ENCODE data around the gene CRY1. TPM values are rescaled to one million over a fixed set of nuclear protein-coding genes. Genes with fewer than 3 reads are reported as not detected.
A peak's percentile ranks its signal among the peaks of the same experiment; 100 is the strongest.

Gene CRY1
- total RNA-seq, 3 donors from 2014 or later (not counting 1 experiment from before 2014, with no cell fraction given): 71.1 to 124 (median 115) TPM

GRCh38 chr12:107057071-107057834, 36.1 kb downstream of the CRY1 start:
- H3K9me3 Mint-ChIP-seq: peaks cover 4 to 14% of the 10 kb centered on the region in 2 donors
- no peak for TF ChIP-seq CTCF (IDR thresholded peaks at IDR 0.05)
- H3K27ac ChIP-seq (ENCODE audit: low read length): no peak overlapping the region
- H3K36me3 ChIP-seq (ENCODE audit: control insufficient read depth, insufficient read depth, low read length): no peaks in the 10 kb centered on the region
- H3K36me3 Mint-ChIP-seq: peaks cover 18% of the 10 kb centered on the region
- ATAC-seq: peak in 1 of 3 donors; percentile 24
- H3K4me3 Mint-ChIP-seq: no peak overlapping the region
- no peaks in the 10 kb centered on the region for H3K27me3 ChIP-seq (ENCODE audit: control insufficient read depth, insufficient read depth, low read length)
- intact Hi-C loops (cut with micrococcal nuclease): no loop called here
- H3K4me1 Mint-ChIP-seq: peaks cover 16 to 27% of the 10 kb centered on the region in 2 donors
- H3K9me3 ChIP-seq (ENCODE audit: control insufficient read depth, insufficient read depth, low read length): no peaks in the 10 kb centered on the region
- no peak for DNase-seq
- H3K27me3 Mint-ChIP-seq (ENCODE audit: low read depth in 2 of 2): no peaks in the 10 kb centered on the region
- no peaks in the 10 kb centered on the region for H3K4me1 ChIP-seq (ENCODE audit: control insufficient read depth, insufficient read depth, low read length)
- no peak overlapping the region for H3K4me3 ChIP-seq (ENCODE audit: low read length)
- peak overlapping the region; percentile 56 to 69 for H3K27ac Mint-ChIP-seq
- 93% methylated on average over 3 of the region's 4 CpGs for WGBS (ENCODE audit: insufficient coverage)

- TF ChIP-seq CTCF (IDR thresholded peaks at IDR 0.05): no peak
Measured at GRCh38 chr12:107053709-107054108, 39.6 kb downstream of the CRY1 start.

GRCh38 chr12:107045186-107045585, 48.2 kb downstream of the CRY1 start:
- no peaks in the 10 kb centered on the region for H3K4me1 ChIP-seq (ENCODE audit: control insufficient read depth, insufficient read depth, low read length)
- no peak for TF ChIP-seq CTCF (IDR thresholded peaks at IDR 0.05)
- ATAC-seq: no peak
- no peak overlapping the region for H3K27ac ChIP-seq (ENCODE audit: low read length)
- H3K4me3 ChIP-seq (ENCODE audit: low read length): no peak overlapping the region
- peaks cover 2 to 15% of the 10 kb centered on the region in 2 donors for H3K9me3 Mint-ChIP-seq
- H3K36me3 ChIP-seq (ENCODE audit: control insufficient read depth, insufficient read depth, low read length): no peaks in the 10 kb centered on the region
- no peak overlapping the region for H3K27ac Mint-ChIP-seq
- H3K27me3 ChIP-seq (ENCODE audit: control insufficient read depth, insufficient read depth, low read length): no peaks in the 10 kb centered on the region
- DNase-seq: no peak
- peaks cover 19 to 29% of the 10 kb centered on the region in 2 donors for H3K4me1 Mint-ChIP-seq
- H3K27me3 Mint-ChIP-seq (ENCODE audit: low read depth in 2 of 2): no peaks in the 10 kb centered on the region
- H3K9me3 ChIP-seq (ENCODE audit: control insufficient read depth, insufficient read depth, low read length): peaks cover 2% of the 10 kb centered on the region
- no peak overlapping the region for H3K4me3 Mint-ChIP-seq
- intact Hi-C loops (cut with micrococcal nuclease): no loop called here
- peaks cover 9% of the 10 kb centered on the region for H3K36me3 Mint-ChIP-seq
- 100% methylated on average over 4 of the region's 5 CpGs for WGBS (ENCODE audit: insufficient coverage)

More at GRCh38 chr12:107053709-107054108, 39.6 kb downstream of the CRY1 start:
- H3K4me1 ChIP-seq (ENCODE audit: control insufficient read depth, insufficient read depth, low read length): no peaks in the 10 kb centered on the region
- Mint-ChIP-seq H3K9me3 (peaks cover 4 to 14% of the 10 kb centered on the region in 2 donors), H3K27me3 (ENCODE audit: low read depth in 2 of 2) (no peaks in the 10 kb centered on the region), H3K4me3 (no peak overlapping the region), H3K36me3 (peaks cover 24% of the 10 kb centered on the region), H3K4me1 (peaks cover 30 to 40% of the 10 kb centered on the region in 2 donors), H3K27ac (no peak overlapping the region)
- WGBS (ENCODE audit: insufficient coverage): 100% methylated on average over 1 of the region's 2 CpGs
- no peak for ATAC-seq
- peaks cover 2% of the 10 kb centered on the region for H3K9me3 ChIP-seq (ENCODE audit: control insufficient read depth, insufficient read depth, low read length)
- H3K27me3 ChIP-seq (ENCODE audit: control insufficient read depth, insufficient read depth, low read length): no peaks in the 10 kb centered on the region
- no peaks in the 10 kb centered on the region for H3K36me3 ChIP-seq (ENCODE audit: control insufficient read depth, insufficient read depth, low read length)
- intact Hi-C loops (cut with micrococcal nuclease): no loop called here
- no peak overlapping the region for H3K27ac ChIP-seq (ENCODE audit: low read length)
- no peak for DNase-seq
- no peak overlapping the region for H3K4me3 ChIP-seq (ENCODE audit: low read length)
